ENCODE results near the gene BTG3. TPM values are rescaled to one million over a fixed set of nuclear protein-coding genes. Genes with fewer than 3 reads are reported as not detected.

Gene BTG3
- total RNA-seq, 1 experiment from 2014 or later, result 23.9 TPM

DNA sequence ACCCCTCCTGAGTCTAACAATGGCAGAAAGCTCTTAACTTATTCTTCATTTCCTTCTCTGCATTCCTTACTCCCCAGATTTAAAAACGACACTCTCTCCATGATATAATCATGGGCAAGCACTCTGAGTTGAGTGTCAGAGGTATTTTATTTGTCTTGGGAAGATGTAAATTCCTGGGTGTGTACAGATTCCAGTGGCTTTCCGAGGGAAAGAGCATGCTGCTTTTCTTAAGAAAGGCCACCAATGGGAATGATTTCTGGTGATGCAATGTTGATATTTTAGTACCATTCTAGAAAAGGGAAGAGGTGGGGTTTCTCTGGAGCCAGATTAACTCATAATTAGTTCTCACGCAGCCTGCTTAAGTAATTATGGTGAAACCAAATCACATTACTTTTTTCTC is 47.8 kb upstream of the BTG3 start (continued):
- TF ChIP-seq, protein P1, sequence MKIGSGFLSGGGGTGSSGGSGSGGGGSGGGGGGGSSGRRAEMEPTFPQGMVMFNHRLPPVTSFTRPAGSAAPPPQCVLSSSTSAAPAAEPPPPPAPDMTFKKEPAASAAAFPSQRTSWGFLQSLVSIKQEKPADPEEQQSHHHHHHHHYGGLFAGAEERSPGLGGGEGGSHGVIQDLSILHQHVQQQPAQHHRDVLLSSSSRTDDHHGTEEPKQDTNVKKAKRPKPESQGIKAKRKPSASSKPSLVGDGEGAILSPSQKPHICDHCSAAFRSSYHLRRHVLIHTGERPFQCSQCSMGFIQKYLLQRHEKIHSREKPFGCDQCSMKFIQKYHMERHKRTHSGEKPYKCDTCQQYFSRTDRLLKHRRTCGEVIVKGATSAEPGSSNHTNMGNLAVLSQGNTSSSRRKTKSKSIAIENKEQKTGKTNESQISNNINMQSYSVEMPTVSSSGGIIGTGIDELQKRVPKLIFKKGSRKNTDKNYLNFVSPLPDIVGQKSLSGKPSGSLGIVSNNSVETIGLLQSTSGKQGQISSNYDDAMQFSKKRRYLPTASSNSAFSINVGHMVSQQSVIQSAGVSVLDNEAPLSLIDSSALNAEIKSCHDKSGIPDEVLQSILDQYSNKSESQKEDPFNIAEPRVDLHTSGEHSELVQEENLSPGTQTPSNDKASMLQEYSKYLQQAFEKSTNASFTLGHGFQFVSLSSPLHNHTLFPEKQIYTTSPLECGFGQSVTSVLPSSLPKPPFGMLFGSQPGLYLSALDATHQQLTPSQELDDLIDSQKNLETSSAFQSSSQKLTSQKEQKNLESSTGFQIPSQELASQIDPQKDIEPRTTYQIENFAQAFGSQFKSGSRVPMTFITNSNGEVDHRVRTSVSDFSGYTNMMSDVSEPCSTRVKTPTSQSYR (CRISPR knock-in tag; IDR thresholded peaks at IDR 0.05), result no peak
- TF ChIP-seq SMAD3 (CRISPR knock-in tag; IDR thresholded peaks at IDR 0.05; ENCODE audit: borderline replicate concordance) (no peak), FOXP1 (CRISPR knock-in tag; IDR thresholded peaks at IDR 0.05; ENCODE audit: borderline replicate concordance) (no peak), MXD4 (CRISPR knock-in tag; IDR thresholded peaks at IDR 0.05; ENCODE audit: borderline replicate concordance) (no peak)

DNA sequence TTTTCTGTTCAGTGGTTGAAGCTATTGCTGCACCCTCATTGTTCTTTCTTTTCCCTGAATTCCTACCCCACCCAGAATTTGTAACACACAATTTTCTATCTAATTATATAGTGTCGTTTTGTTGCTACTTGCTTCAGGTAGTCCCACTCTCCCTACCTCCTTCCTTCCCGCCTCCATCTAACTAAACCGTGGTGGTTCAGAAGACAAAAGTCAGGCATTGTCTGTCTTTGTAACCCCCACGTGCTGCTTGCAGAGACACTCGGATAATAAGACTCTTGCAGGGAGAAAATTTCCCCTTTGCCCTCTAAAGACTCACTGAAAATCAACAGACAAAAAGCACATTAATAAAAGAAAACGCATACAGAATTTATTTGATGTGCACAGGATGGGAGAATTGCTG is 46.2 kb upstream of the BTG3 start:
- Mint-ChIP-seq H3K9me3 (no peaks in the 10 kb centered on the region), H3K36me3 (no peaks in the 10 kb centered on the region), H3K4me3 (no peak overlapping the region), H3K4me1 (peaks cover 11% of the 10 kb centered on the region), H3K27ac (no peak overlapping the region), H3K27me3 (ENCODE audit: low read depth) (peaks cover 36% of the 10 kb centered on the region)
- DNase-seq (ENCODE audit: low spot score) (no peak), ATAC-seq (no peak)
- ChIA-PET CTCF (interaction anchor here (1.1 kb wide), 1 partner anchor 267 kb away, joined by 3 read pairs; no protein-coding TSS in a partner anchor), POLR2A (no interaction called here)
- TF ChIP-seq, protein P2, sequence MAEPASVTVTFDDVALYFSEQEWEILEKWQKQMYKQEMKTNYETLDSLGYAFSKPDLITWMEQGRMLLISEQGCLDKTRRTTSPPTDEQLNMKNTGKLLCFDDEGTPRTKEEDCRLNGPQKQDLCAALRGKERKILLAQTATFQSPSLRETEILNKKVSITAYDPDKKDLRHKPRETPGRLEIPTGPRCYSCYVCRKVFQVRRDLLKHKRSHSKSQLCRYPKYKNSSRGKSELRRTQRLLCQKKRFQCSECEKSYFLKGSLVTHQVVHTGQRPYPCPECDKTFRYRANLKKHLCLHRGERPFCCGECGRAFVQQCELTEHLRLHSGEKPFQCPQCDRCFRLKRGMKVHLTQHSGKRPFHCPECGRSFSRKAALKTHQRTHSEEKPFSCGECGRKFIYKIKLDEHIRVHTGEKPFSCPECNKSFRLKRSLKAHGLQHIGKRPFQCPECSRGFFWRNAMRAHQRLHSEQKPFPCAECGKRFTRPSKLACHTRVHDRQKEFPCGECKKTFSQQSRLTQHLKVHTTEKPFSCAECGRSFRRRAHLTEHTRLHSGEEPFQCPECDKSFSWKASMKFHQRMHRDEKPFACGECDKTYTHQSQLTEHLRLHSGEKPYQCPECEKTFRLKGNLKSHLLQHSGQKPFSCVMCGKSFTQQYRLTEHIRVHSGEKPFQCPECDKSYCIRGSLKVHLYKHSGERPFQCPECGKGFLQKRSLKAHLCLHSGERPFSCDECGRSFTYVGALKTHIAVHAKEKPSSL (CRISPR knock-in tag; conservative IDR thresholded peaks at IDR 0.05), result no peak
- TF ChIP-seq SOX15 (CRISPR knock-in tag; IDR thresholded peaks at IDR 0.05) (no peak), ZNF138 (CRISPR knock-in tag; conservative IDR thresholded peaks at IDR 0.05) (no peak), ZBTB21 (CRISPR knock-in tag; IDR thresholded peaks at IDR 0.05; ENCODE audit: borderline replicate concordance) (no peak), OVOL2 (CRISPR knock-in tag; IDR thresholded peaks at IDR 0.05; ENCODE audit: borderline replicate concordance) (no peak), RORB (CRISPR knock-in tag; IDR thresholded peaks at IDR 0.05) (no peak), ZNF396 (CRISPR knock-in tag; IDR thresholded peaks at IDR 0.05; ENCODE audit: borderline replicate concordance) (no peak), JUN (CRISPR knock-in tag; IDR thresholded peaks at IDR 0.05) (no peak), FOXP1 (CRISPR knock-in tag; IDR thresholded peaks at IDR 0.05; ENCODE audit: borderline replicate concordance) (no peak)
- TF ChIP-seq, protein P3, sequence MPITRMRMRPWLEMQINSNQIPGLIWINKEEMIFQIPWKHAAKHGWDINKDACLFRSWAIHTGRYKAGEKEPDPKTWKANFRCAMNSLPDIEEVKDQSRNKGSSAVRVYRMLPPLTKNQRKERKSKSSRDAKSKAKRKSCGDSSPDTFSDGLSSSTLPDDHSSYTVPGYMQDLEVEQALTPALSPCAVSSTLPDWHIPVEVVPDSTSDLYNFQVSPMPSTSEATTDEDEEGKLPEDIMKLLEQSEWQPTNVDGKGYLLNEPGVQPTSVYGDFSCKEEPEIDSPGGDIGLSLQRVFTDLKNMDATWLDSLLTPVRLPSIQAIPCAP (CRISPR knock-in tag; IDR thresholded peaks at IDR 0.05), result no peak
- TF ChIP-seq, protein P4, sequence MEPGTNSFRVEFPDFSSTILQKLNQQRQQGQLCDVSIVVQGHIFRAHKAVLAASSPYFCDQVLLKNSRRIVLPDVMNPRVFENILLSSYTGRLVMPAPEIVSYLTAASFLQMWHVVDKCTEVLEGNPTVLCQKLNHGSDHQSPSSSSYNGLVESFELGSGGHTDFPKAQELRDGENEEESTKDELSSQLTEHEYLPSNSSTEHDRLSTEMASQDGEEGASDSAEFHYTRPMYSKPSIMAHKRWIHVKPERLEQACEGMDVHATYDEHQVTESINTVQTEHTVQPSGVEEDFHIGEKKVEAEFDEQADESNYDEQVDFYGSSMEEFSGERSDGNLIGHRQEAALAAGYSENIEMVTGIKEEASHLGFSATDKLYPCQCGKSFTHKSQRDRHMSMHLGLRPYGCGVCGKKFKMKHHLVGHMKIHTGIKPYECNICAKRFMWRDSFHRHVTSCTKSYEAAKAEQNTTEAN (CRISPR knock-in tag; IDR thresholded peaks at IDR 0.05), result no peak
- TF ChIP-seq, protein P5, sequence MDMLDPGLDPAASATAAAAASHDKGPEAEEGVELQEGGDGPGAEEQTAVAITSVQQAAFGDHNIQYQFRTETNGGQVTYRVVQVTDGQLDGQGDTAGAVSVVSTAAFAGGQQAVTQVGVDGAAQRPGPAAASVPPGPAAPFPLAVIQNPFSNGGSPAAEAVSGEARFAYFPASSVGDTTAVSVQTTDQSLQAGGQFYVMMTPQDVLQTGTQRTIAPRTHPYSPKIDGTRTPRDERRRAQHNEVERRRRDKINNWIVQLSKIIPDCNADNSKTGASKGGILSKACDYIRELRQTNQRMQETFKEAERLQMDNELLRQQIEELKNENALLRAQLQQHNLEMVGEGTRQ (CRISPR knock-in tag; IDR thresholded peaks at IDR 0.05), result no peak
- TF ChIP-seq, protein P6, sequence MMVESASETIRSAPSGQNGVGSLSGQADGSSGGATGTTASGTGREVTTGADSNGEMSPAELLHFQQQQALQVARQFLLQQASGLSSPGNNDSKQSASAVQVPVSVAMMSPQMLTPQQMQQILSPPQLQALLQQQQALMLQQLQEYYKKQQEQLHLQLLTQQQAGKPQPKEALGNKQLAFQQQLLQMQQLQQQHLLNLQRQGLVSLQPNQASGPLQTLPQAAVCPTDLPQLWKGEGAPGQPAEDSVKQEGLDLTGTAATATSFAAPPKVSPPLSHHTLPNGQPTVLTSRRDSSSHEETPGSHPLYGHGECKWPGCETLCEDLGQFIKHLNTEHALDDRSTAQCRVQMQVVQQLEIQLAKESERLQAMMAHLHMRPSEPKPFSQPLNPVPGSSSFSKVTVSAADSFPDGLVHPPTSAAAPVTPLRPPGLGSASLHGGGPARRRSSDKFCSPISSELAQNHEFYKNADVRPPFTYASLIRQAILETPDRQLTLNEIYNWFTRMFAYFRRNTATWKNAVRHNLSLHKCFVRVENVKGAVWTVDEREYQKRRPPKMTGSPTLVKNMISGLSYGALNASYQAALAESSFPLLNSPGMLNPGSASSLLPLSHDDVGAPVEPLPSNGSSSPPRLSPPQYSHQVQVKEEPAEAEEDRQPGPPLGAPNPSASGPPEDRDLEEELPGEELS (CRISPR knock-in tag; IDR thresholded peaks at IDR 0.05), result no peak
- TF ChIP-seq, protein P7, sequence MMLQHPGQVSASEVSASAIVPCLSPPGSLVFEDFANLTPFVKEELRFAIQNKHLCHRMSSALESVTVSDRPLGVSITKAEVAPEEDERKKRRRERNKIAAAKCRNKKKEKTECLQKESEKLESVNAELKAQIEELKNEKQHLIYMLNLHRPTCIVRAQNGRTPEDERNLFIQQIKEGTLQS (CRISPR knock-in tag; conservative IDR thresholded peaks at IDR 0.05), result no peak
- TF ChIP-seq, protein P8, sequence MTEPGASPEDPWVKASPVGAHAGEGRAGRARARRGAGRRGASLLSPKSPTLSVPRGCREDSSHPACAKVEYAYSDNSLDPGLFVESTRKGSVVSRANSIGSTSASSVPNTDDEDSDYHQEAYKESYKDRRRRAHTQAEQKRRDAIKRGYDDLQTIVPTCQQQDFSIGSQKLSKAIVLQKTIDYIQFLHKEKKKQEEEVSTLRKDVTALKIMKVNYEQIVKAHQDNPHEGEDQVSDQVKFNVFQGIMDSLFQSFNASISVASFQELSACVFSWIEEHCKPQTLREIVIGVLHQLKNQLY (CRISPR knock-in tag; IDR thresholded peaks at IDR 0.05), result no peak
- TF ChIP-seq, protein P9, sequence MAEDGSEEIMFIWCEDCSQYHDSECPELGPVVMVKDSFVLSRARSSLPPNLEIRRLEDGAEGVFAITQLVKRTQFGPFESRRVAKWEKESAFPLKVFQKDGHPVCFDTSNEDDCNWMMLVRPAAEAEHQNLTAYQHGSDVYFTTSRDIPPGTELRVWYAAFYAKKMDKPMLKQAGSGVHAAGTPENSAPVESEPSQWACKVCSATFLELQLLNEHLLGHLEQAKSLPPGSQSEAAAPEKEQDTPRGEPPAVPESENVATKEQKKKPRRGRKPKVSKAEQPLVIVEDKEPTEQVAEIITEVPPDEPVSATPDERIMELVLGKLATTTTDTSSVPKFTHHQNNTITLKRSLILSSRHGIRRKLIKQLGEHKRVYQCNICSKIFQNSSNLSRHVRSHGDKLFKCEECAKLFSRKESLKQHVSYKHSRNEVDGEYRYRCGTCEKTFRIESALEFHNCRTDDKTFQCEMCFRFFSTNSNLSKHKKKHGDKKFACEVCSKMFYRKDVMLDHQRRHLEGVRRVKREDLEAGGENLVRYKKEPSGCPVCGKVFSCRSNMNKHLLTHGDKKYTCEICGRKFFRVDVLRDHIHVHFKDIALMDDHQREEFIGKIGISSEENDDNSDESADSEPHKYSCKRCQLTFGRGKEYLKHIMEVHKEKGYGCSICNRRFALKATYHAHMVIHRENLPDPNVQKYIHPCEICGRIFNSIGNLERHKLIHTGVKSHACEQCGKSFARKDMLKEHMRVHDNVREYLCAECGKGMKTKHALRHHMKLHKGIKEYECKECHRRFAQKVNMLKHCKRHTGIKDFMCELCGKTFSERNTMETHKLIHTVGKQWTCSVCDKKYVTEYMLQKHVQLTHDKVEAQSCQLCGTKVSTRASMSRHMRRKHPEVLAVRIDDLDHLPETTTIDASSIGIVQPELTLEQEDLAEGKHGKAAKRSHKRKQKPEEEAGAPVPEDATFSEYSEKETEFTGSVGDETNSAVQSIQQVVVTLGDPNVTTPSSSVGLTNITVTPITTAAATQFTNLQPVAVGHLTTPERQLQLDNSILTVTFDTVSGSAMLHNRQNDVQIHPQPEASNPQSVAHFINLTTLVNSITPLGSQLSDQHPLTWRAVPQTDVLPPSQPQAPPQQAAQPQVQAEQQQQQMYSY (CRISPR knock-in tag; IDR thresholded peaks at IDR 0.05), result no peak
- TF ChIP-seq, protein P10, sequence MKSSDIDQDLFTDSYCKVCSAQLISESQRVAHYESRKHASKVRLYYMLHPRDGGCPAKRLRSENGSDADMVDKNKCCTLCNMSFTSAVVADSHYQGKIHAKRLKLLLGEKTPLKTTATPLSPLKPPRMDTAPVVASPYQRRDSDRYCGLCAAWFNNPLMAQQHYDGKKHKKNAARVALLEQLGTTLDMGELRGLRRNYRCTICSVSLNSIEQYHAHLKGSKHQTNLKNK (CRISPR knock-in tag; IDR thresholded peaks at IDR 0.05), result no peak

Measured in WTC11 (cell line).